Ectodermal cell (in vitro differentiated cells): ENCODE data around the gene OTX1.
"Not testable (repeated sequence)": the region's sequence is repeated elsewhere in the genome, so short reads cannot be mapped to it uniquely, and the experiment has no call there.

Experiments used
- H3K27ac ChIP-seq: 2 replicates; pipeline ENCODE4 v1.7.0; 2013; ENCODE audit warnings: mild to moderate bottlenecking, low read depth, low read length; ENCODE audit not compliant: insufficient read depth, poor library complexity, severe bottlenecking
- H3K27me3 ChIP-seq: 2 replicates; pipeline ENCODE4 v1.7.0; 2013; ENCODE audit warnings: mild to moderate bottlenecking, low read length; ENCODE audit not compliant: insufficient read depth, control insufficient read depth, poor library complexity, severe bottlenecking
- H3K36me3 ChIP-seq: one replicate; pipeline ENCODE4 v1.7.0; 2013; ENCODE audit warnings: low read length; ENCODE audit not compliant: control insufficient read depth, insufficient read depth
- H3K4me1 ChIP-seq: one replicate; pipeline ENCODE4 v1.7.0; 2013; ENCODE audit warnings: low read length; ENCODE audit not compliant: control insufficient read depth, insufficient read depth
- H3K4me3 ChIP-seq: 2 replicates; pipeline ENCODE4 v1.7.0; 2013; ENCODE audit warnings: low read depth, low read length, control low read depth; ENCODE audit not compliant: insufficient read depth
- H3K9me3 ChIP-seq: 2 replicates; pipeline ENCODE4 v1.7.0; 2013; ENCODE audit warnings: mild to moderate bottlenecking, low read length, moderate library complexity; ENCODE audit not compliant: control insufficient read depth
- WGBS, 2 experiments: methylation state at CpG; one replicate each; pipeline ENCODE4 v1.1.7; 2013; ENCODE audit warnings: missing lambda C conversion rate in 2 of 2; 5-methylcytosine and 5-hydroxymethylcytosine counted together

OTX1 gene

GRCh38 chr2:63019686-63020085, 30.9 kb upstream of the OTX1 start:
- H3K27me3 ChIP-seq, H3K27ac ChIP-seq, H3K36me3 ChIP-seq, H3K4me3 ChIP-seq, H3K4me1 ChIP-seq, H3K9me3 ChIP-seq: not testable (repeated sequence)
- WGBS, 2 experiments, result 92 to 94% methylated on average over 8 of the region's 8 CpGs

GRCh38 chr2:63023444-63023843, 27.2 kb upstream of the OTX1 start:
- H3K27me3 ChIP-seq, result no peaks in the 10 kb centered on the region
- H3K4me1 ChIP-seq, result no peaks in the 10 kb centered on the region
- 0% methylated on average over 1 of the region's 1 CpG for WGBS, 2 experiments
- no peak overlapping the region for H3K27ac ChIP-seq
- H3K4me3 ChIP-seq, result no peak overlapping the region
- no peaks in the 10 kb centered on the region for H3K9me3 ChIP-seq
- no peaks in the 10 kb centered on the region for H3K36me3 ChIP-seq

GRCh38 chr2:63027220-63027619, 23.4 kb upstream of the OTX1 start:
- Histone ChIP-seq H3K36me3 (no peaks in the 10 kb centered on the region), H3K27me3 (no peaks in the 10 kb centered on the region), H3K9me3 (no peaks in the 10 kb centered on the region), H3K4me3 (no peak overlapping the region), H3K4me1 (no peaks in the 10 kb centered on the region), H3K27ac (no peak overlapping the region)
- 91 to 96% methylated on average over 2 of the region's 2 CpGs for WGBS, 2 experiments

GRCh38 chr2:63029058-63029457, 21.6 kb upstream of the OTX1 start:
- no peaks in the 10 kb centered on the region for H3K9me3 ChIP-seq

GRCh38 chr2:63034526-63034925, 16.1 kb upstream of the OTX1 start:
- H3K36me3 ChIP-seq, result no peaks in the 10 kb centered on the region
- H3K27me3 ChIP-seq, result no peaks in the 10 kb centered on the region
- WGBS, 2 experiments, result 58 to 74% methylated on average over 4 of the region's 4 CpGs
- no peak overlapping the region for H3K27ac ChIP-seq
- no peak overlapping the region for H3K4me3 ChIP-seq
- H3K4me1 ChIP-seq, result no peaks in the 10 kb centered on the region
- no peaks in the 10 kb centered on the region for H3K9me3 ChIP-seq

More at GRCh38 chr2:63029058-63029457, 21.6 kb upstream of the OTX1 start:
- H3K4me3 ChIP-seq, result no peak overlapping the region
- H3K27me3 ChIP-seq, result no peaks in the 10 kb centered on the region
- H3K36me3 ChIP-seq, result no peaks in the 10 kb centered on the region
- H3K4me1 ChIP-seq, result no peaks in the 10 kb centered on the region
- no peak overlapping the region for H3K27ac ChIP-seq
- 97 to 100% methylated on average over 1 of the region's 1 CpG for WGBS, 2 experiments

- Histone ChIP-seq H3K36me3 (no peaks in the 10 kb centered on the region), H3K9me3 (no peaks in the 10 kb centered on the region), H3K27me3 (no peaks in the 10 kb centered on the region), H3K4me1 (no peaks in the 10 kb centered on the region), H3K4me3 (no peak overlapping the region), H3K27ac (no peak overlapping the region)
- 87 to 100% methylated on average over 2 of the region's 2 CpGs for WGBS, 2 experiments
Observed at GRCh38 chr2:63035169-63035568, 15.5 kb upstream of the OTX1 start.

GRCh38 chr2:63035660-63036059, 15.0 kb upstream of the OTX1 start:
- H3K4me1 ChIP-seq, result no peaks in the 10 kb centered on the region
- no peak overlapping the region for H3K4me3 ChIP-seq
- 80 to 91% methylated on average over 4 of the region's 4 CpGs for WGBS, 2 experiments
- H3K27me3 ChIP-seq, result no peaks in the 10 kb centered on the region
- no peaks in the 10 kb centered on the region for H3K36me3 ChIP-seq
- H3K27ac ChIP-seq, result no peak overlapping the region
- no peaks in the 10 kb centered on the region for H3K9me3 ChIP-seq

GRCh38 chr2:63038034-63038433, 12.6 kb upstream of the OTX1 start:
- Histone ChIP-seq H3K36me3 (no peaks in the 10 kb centered on the region), H3K27ac (no peak overlapping the region), H3K4me1 (no peaks in the 10 kb centered on the region), H3K27me3 (peaks cover 13% of the 10 kb centered on the region), H3K9me3 (no peaks in the 10 kb centered on the region), H3K4me3 (no peak overlapping the region)
- 97 to 98% methylated on average over 4 of the region's 4 CpGs for WGBS, 2 experiments

GRCh38 chr2:63040586-63040985, 10.0 kb upstream of the OTX1 start:
- Histone ChIP-seq H3K4me1 (peaks cover 14% of the 10 kb centered on the region), H3K4me3 (no peak overlapping the region), H3K27ac (no peak overlapping the region), H3K36me3 (no peaks in the 10 kb centered on the region), H3K27me3 (peaks cover 29% of the 10 kb centered on the region), H3K9me3 (no peaks in the 10 kb centered on the region)
- 83% methylated on average over 1 of the region's 1 CpG for WGBS, 2 experiments

- Histone ChIP-seq H3K4me3 (no peak overlapping the region), H3K27me3 (peaks cover 39% of the 10 kb centered on the region), H3K27ac (no peak overlapping the region), H3K9me3 (no peaks in the 10 kb centered on the region), H3K4me1 (peaks cover 14% of the 10 kb centered on the region), H3K36me3 (no peaks in the 10 kb centered on the region)
- WGBS, 2 experiments, result 92 to 100% methylated on average over 1 of the region's 1 CpG
Observed at GRCh38 chr2:63041592-63041991, 9.0 kb upstream of the OTX1 start.
